Progenitor cell of endocrine pancreas (in vitro differentiated cells): ENCODE data around the gene BICDL1. TPM values are rescaled to one million over a fixed set of nuclear protein-coding genes. Genes with fewer than 3 reads are reported as not detected.

Source experiments
- DNase-seq: peaks from one replicate; pipeline ENCODE4 v3.0.0; 2021; ENCODE audit warnings: low spot score; ENCODE audit not compliant: unreplicated experiment
- H3K27ac Mint-ChIP-seq: 2 replicates; pipeline ENCODE4 v1.8.0; 2021; ENCODE audit warnings: mild to moderate bottlenecking, moderate library complexity, mixed read lengths
- H3K27me3 Mint-ChIP-seq: 2 replicates; pipeline ENCODE4 v1.8.0; 2021; ENCODE audit warnings: mixed read lengths
- H3K36me3 Mint-ChIP-seq: 2 replicates; pipeline ENCODE4 v1.8.0; 2022; ENCODE audit warnings: mixed read lengths; ENCODE audit not compliant: insufficient read depth
- H3K4me1 Mint-ChIP-seq: 2 replicates; pipeline ENCODE4 v1.8.0; 2021; ENCODE audit warnings: low read depth, mixed read lengths
- H3K4me3 Mint-ChIP-seq: 2 replicates; pipeline ENCODE4 v1.8.0; 2021; ENCODE audit warnings: low read depth, mild to moderate bottlenecking, moderate library complexity, mixed read lengths
- H3K9me3 Mint-ChIP-seq: 2 replicates; pipeline ENCODE4 v1.8.0; 2021; ENCODE audit warnings: low read depth, mixed read lengths
- total RNA-seq: library from RNA; stranded (reverse); gene quantifications from 2 replicates; pipeline ENCODE4 v1.2.1, GENCODE V29; 2021
- TF ChIP-seq, protein P1 (sequence below): fragments of 200-600 bp; sonication (generic); IDR thresholded peaks from one replicate; pipeline ENCODE4 v1.5.0; 2021; ENCODE audit warnings: antibody characterized with exemption, mild to moderate bottlenecking; ENCODE audit not compliant: unreplicated experiment

BICDL1 gene
- total RNA-seq, 1 donor from 2014 or later = 11.1 TPM

DNA sequence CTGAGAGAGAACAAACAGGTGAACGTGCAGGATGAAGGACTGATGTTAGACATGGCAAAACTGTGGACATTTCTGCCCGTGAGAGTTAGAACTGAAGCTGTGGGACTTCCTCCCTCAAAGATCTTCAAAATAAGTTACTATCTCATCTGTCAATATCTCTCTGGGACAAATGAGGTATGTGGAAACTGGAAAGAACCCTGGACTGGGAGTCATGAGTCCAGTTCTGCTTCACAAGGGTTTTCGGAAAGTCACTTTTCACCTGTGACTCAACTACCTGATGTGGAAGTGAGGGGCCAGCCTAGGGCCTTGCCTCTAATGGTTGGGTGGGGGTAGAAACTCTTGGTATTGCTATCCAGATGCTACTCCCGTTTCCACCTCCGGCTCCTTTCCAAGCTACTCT, 80.2 kb downstream of the BICDL1 start:
- Mint-ChIP-seq H3K36me3 (no peaks in the 10 kb centered on the region), H3K27ac (no peak overlapping the region), H3K9me3 (no peaks in the 10 kb centered on the region), H3K4me3 (no peak overlapping the region), H3K27me3 (no peaks in the 10 kb centered on the region), H3K4me1 (peaks cover 4% of the 10 kb centered on the region)
- TF ChIP-seq, protein P1, sequence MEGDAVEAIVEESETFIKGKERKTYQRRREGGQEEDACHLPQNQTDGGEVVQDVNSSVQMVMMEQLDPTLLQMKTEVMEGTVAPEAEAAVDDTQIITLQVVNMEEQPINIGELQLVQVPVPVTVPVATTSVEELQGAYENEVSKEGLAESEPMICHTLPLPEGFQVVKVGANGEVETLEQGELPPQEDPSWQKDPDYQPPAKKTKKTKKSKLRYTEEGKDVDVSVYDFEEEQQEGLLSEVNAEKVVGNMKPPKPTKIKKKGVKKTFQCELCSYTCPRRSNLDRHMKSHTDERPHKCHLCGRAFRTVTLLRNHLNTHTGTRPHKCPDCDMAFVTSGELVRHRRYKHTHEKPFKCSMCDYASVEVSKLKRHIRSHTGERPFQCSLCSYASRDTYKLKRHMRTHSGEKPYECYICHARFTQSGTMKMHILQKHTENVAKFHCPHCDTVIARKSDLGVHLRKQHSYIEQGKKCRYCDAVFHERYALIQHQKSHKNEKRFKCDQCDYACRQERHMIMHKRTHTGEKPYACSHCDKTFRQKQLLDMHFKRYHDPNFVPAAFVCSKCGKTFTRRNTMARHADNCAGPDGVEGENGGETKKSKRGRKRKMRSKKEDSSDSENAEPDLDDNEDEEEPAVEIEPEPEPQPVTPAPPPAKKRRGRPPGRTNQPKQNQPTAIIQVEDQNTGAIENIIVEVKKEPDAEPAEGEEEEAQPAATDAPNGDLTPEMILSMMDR = no peak
- no peak for DNase-seq

DNA sequence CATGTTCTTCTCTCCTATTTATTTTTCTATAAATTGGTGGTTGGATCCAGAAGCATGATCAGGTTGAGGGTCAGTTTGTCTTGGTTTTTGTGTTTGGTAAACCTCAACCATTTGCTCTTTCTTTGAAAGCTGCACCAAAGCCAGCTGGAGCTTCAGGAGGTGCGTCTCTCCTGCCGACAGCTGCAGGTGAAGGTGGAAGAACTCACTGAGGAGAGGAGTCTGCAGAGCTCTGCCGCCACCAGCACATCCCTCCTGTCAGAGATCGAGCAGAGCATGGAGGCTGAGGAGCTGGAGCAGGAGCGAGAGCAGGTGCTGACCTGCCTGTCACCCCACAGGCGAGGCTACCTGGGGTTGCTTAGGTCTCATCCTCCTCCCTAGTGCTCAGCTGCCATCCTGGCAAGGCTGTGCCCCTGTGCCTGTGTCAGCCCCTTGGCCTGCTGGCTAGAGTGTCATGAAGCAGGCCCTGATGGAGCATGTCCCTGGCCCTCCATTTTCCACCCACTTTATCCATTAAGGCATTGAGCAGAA, 82.5 kb downstream of the BICDL1 start:
- no peak for DNase-seq
- no peak overlapping the region for H3K27ac Mint-ChIP-seq
- H3K4me1 Mint-ChIP-seq = no peaks in the 10 kb centered on the region
- no peaks in the 10 kb centered on the region for H3K9me3 Mint-ChIP-seq
- H3K4me3 Mint-ChIP-seq = no peak overlapping the region
- no peaks in the 10 kb centered on the region for H3K36me3 Mint-ChIP-seq
- no peaks in the 10 kb centered on the region for H3K27me3 Mint-ChIP-seq
- TF ChIP-seq, protein P1 = no peak

DNA sequence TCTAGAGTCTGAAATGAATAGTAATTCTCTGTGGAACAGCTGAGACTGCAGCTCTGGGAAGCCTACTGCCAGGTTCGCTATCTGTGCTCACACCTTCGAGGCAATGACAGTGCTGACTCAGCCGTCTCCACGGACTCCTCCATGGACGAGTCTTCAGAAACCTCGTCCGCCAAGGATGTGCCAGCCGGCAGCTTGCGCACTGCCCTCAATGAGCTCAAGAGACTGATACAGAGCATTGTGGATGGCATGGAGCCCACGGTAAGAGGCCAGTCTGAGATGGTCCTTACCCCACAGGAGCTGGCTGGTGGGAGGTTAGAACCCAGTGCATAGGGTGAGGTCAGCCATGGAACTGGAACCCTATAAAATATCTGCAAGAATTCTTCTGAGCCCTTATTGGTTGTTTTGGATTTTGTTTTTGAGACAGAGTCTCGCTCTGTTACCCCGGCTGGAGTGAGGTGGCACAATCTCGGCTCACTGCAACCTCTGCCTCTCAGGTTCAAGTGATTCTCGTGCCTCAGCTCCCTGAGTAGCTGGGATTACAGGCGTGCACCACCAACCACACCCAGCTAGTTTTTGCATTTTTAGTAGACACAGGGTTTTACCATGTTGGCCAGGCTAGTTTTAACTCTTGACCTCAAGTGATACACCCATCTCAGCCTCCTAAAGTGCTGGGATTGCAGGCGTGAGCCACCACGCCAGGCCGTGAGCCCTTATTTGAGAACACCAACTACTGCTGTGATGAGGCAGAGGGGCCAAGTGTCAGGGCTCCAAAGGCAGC, 83.6 kb downstream of the BICDL1 start:
- H3K9me3 Mint-ChIP-seq = no peaks in the 10 kb centered on the region
- H3K27ac Mint-ChIP-seq = no peak overlapping the region
- no peaks in the 10 kb centered on the region for H3K27me3 Mint-ChIP-seq
- TF ChIP-seq, protein P1 = no peak
- no peak overlapping the region for H3K4me3 Mint-ChIP-seq
- DNase-seq = no peak
- no peaks in the 10 kb centered on the region for H3K4me1 Mint-ChIP-seq
- no peaks in the 10 kb centered on the region for H3K36me3 Mint-ChIP-seq

DNA sequence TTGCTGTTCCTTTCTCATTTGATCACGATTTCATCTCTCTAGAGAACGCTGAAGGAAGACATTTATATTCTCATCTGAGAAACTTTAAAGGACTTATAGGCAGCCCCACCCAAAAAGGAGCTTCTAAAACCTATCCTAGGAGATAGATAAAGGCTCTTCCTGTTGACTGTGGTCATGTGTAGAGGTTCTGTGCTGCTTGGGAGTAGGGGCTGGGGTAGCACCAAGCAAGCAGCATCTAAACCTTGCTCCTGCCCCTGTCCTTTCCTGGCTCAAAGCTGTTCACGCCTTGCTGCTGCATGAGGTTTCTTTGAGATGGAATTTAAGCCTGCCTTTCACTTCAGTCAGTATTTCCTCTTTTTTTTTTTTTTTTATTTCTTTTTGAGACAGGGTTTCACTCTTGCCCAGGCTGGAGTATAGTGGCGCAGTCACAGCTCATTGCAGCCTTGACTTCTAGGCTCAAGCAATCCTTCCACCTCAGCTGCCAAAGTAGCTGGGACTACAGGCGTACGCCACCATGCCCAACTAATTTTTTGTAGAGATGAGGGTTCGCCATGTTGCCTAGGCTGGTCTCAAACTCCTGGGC, 86.1 kb downstream of the BICDL1 start:
- H3K36me3 Mint-ChIP-seq = no peaks in the 10 kb centered on the region
- H3K4me1 Mint-ChIP-seq = peaks cover 11% of the 10 kb centered on the region
- H3K27ac Mint-ChIP-seq = no peak overlapping the region
- peaks cover 2% of the 10 kb centered on the region for H3K27me3 Mint-ChIP-seq
- TF ChIP-seq, protein P1 = no peak
- DNase-seq = no peak
- no peaks in the 10 kb centered on the region for H3K9me3 Mint-ChIP-seq
- H3K4me3 Mint-ChIP-seq = no peak overlapping the region

DNA sequence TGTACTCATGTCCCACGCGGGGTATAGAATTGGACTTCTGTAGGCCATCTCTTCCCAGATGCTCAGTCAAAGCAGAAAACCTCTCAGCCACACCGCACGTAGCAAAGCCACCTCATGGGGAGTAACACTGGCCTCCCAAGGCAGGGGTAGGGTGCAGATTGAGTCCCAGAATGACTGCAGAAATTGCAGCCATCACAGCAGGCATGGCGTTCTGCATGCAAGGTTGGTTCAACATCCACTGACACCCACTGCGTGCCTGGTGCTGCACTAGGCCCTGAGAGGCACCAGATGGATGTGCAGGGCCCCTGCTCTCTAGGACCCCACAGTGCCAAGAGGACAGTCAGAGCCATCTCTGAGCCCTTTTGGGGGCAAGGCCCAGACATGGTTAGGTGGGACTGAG, 87.6 kb downstream of the BICDL1 start:
- Mint-ChIP-seq H3K27me3 (peaks cover 2% of the 10 kb centered on the region), H3K9me3 (no peaks in the 10 kb centered on the region), H3K27ac (no peak overlapping the region), H3K4me1 (peaks cover 11% of the 10 kb centered on the region), H3K4me3 (no peak overlapping the region), H3K36me3 (no peaks in the 10 kb centered on the region)
- DNase-seq = no peak
- TF ChIP-seq, protein P1 = no peak
